Measurements from ENCODE around the gene PPP4R1. TPM values are rescaled to one million over a fixed set of nuclear protein-coding genes. Genes with fewer than 3 reads are reported as not detected.
"Not testable (repeated sequence)": the region's sequence is repeated elsewhere in the genome, so short reads cannot be mapped to it uniquely, and the experiment has no call there.

The PPP4R1 gene
- total RNA-seq, 1 donor from 2014 or later: 151 TPM

DNA sequence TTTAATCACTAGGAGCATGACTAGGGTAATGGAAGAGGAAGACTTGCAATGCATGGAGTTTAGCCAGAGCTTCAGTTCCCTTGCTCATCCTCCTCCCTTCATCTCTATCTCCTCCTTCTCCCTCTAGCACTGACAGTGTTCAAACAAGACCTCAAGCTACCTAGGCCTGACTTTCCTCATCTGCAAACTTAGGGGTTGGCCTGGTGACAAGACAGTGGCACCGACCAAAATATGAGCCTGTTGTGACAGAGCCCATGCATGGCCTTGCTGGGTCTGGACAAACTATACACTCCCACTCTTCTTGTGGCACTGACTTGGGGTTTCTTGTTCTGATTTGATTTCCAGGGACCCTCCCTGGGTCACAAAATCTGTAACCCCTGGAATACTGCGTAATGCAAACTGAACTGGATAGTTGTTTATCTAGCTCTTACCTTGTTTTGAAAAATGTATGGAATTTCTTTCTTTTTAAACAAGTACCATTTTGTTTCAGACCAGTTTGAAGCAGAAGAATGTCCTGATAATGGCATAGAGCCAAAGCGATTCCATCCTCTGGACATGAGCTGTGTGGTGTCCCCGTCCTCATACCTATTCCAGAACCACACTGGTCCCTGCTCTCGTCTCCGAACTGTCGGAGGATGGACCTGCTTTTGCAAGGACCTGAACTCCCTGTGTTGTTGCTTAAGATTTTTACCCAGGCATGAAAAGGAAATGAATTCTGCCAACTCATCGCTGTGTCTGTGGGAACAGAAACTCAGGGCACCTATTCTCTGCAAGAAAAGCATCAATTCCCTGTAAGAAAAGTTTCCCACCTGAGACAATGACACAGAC lies 33.4 kb upstream of the PPP4R1 start:
- Histone ChIP-seq H3K9ac (ENCODE audit: low read depth in 1 of 3, low read length in 3 of 3) (no peak overlapping the region), H3K36me3 (ENCODE audit: control insufficient read depth in 3 of 3, insufficient read depth in 3 of 3, low read length in 3 of 3) (no peaks in the 10 kb centered on the region), H3K4me3 (ENCODE audit: low read length in 3 of 3) (no peak overlapping the region), H3K27me3 (ENCODE audit: control insufficient read depth in 3 of 3, insufficient read depth in 3 of 3, low read length in 3 of 3) (no peaks in the 10 kb centered on the region), H3K27ac (ENCODE audit: low read depth, low read length) (no peak overlapping the region), H3K4me1 (ENCODE audit: control insufficient read depth in 3 of 3, insufficient read depth in 3 of 3, low read length in 3 of 3) (no peaks in the 10 kb centered on the region), H3K9me3 (ENCODE audit: control insufficient read depth in 3 of 3, low read length in 3 of 3) (no peaks in the 10 kb centered on the region)

DNA sequence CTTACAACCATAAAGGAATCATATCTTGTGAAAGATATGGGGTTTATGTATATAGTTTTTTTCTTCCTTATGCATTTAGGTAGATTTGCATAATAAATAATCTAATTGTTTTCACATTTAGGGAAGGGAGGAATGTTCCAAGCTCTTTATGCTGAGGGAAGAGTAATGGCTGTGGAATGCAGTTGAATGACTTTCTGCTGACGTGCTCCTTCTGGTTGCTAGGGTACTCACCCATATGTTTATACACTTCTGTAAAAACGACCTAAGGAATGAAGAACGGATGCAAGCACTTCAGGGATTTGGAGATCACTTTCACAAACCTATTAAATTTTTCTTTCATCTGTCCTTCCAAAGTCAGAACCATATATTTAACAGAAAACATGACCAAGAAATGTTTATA lies 29.2 kb upstream of the PPP4R1 start:
- Histone ChIP-seq H3K36me3 (ENCODE audit: control insufficient read depth in 3 of 3, insufficient read depth in 3 of 3, low read length in 3 of 3) (no peaks in the 10 kb centered on the region), H3K27me3 (ENCODE audit: control insufficient read depth in 3 of 3, insufficient read depth in 3 of 3, low read length in 3 of 3) (no peaks in the 10 kb centered on the region), H3K9ac (ENCODE audit: low read depth in 1 of 3, low read length in 3 of 3) (no peak overlapping the region), H3K27ac (ENCODE audit: low read depth, low read length) (no peak overlapping the region), H3K4me1 (ENCODE audit: control insufficient read depth in 3 of 3, insufficient read depth in 3 of 3, low read length in 3 of 3) (no peaks in the 10 kb centered on the region), H3K9me3 (ENCODE audit: control insufficient read depth in 3 of 3, low read length in 3 of 3) (no peaks in the 10 kb centered on the region), H3K4me3 (ENCODE audit: low read length in 3 of 3) (no peak overlapping the region)

DNA sequence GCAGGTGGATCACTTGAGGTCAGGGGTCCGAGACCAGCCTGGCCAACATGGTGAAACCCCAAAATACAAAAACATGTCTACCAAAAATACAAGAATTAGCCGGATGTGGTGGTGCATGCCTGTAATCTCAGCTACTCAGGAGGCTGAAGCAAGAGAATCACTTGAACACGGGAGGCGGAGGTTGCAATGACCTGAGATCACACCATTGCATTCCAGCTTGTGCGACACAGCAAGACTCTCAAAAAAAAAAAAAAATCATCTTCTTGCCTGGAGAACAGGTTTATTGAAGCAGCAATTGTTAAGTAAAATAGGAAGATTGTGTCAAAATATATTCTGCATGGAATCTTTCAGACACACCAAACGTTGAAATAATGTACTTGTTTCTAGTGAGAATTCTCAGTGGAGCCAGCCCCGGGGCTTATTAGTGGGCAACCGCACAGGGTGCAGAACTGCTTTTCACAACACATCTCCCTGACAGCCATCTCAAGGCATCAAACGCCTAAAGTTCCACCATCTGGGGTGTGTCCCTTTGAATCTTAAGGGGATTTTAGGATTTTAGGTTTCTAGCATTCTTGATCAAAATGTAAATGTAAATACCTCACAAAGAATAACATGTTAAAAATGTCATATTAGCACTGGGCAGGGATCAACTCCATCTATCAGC lies 28.6 kb upstream of the PPP4R1 start:
- Histone ChIP-seq H3K9ac (ENCODE audit: low read depth in 1 of 3, low read length in 3 of 3) (no peak overlapping the region), H3K9me3 (ENCODE audit: control insufficient read depth in 3 of 3, low read length in 3 of 3) (no peaks in the 10 kb centered on the region), H3K27me3 (ENCODE audit: control insufficient read depth in 3 of 3, insufficient read depth in 3 of 3, low read length in 3 of 3) (no peaks in the 10 kb centered on the region), H3K36me3 (ENCODE audit: control insufficient read depth in 3 of 3, insufficient read depth in 3 of 3, low read length in 3 of 3) (no peaks in the 10 kb centered on the region), H3K27ac (ENCODE audit: low read depth, low read length) (no peak overlapping the region), H3K4me3 (ENCODE audit: low read length in 3 of 3) (no peak overlapping the region), H3K4me1 (ENCODE audit: control insufficient read depth in 3 of 3, insufficient read depth in 3 of 3, low read length in 3 of 3) (no peaks in the 10 kb centered on the region)

DNA sequence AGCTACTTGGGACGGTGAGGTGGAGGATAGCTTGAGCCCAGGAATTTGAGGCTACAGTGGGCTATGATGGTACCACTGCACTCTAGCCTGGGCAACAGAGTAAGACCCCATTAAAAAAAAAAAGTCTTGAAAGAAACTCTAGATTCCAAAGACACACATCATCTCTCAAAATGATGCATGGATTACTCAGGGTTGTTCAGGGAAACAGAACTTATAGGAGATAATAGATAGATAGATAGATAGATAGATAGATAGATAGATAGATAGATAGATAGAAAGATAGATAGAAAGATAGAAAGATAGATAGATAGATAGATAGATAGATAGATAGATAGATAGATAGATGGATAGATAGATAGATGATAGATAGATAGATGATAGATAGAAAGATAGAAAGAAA lies 26.7 kb upstream of the PPP4R1 start:
- not testable (repeated sequence) for H3K36me3 ChIP-seq (ENCODE audit: control insufficient read depth in 3 of 3, insufficient read depth in 3 of 3, low read length in 3 of 3); H3K27ac ChIP-seq (ENCODE audit: low read depth, low read length); H3K4me3 ChIP-seq (ENCODE audit: low read length in 3 of 3)

DNA sequence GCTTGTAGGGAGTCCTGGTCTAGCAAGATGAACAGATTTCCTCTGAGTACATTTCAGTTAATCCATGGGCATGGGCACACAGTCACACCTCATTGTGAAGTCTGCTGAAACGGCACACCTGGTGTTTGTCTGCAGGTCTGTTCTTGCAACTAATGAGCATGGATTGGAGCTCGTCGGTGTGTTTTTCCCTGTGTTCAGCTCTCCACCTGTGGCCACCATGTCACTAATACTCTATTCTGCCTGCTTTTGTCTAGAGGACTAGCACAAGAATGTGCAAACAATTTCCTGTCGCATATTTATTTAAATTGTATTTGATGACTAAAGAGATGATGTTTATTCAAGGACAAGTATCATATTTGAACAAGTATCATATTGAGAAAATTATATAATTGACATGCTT lies 24.5 kb upstream of the PPP4R1 start:
- Histone ChIP-seq H3K4me3 (ENCODE audit: low read length in 3 of 3) (no peak overlapping the region), H3K4me1 (ENCODE audit: control insufficient read depth in 3 of 3, insufficient read depth in 3 of 3, low read length in 3 of 3) (no peaks in the 10 kb centered on the region), H3K27me3 (ENCODE audit: control insufficient read depth in 3 of 3, insufficient read depth in 3 of 3, low read length in 3 of 3) (no peaks in the 10 kb centered on the region)

More for the DNA sequence above, 26.7 kb upstream of the PPP4R1 start:
- not testable (repeated sequence) for H3K9me3 ChIP-seq (ENCODE audit: control insufficient read depth in 3 of 3, low read length in 3 of 3); H3K4me1 ChIP-seq (ENCODE audit: control insufficient read depth in 3 of 3, insufficient read depth in 3 of 3, low read length in 3 of 3); H3K9ac ChIP-seq (ENCODE audit: low read depth in 1 of 3, low read length in 3 of 3); H3K27me3 ChIP-seq (ENCODE audit: control insufficient read depth in 3 of 3, insufficient read depth in 3 of 3, low read length in 3 of 3)

DNA sequence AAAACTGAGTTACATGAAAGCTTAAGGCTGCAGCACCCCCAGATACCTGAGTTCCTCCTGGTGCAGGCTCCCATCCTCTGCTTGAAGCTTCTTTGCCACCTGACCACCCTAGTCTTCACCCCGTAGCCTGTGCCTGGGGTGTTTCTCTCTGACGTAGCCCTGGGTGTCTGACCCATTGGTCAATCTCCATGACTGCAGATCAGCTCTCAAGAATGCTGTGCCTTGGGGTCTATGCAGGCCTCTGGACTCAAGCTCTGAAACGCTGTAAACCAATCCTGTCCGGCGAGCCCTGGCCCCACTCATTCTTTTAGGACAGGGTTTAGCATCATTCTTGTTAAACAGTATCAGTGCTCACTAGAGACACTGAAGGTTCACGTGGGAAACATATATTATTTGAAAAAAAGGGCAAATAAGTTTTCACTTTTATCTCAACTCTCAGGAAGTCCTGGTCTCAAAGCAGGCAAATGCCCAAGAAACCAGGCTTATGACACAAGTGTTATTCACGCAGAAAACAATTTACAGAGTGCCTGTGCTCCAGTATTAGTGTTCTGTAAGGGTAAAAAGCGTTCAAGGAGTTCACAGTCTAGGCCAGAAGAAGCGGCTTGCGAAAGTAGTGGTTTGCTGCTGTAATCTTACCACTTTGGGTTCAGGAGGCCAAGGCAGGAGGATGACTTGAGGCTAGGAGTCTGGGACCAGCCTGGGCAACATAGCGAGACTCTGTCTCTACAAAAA lies 22.8 kb upstream of the PPP4R1 start:
- Histone ChIP-seq H3K27me3 (ENCODE audit: control insufficient read depth in 3 of 3, insufficient read depth in 3 of 3, low read length in 3 of 3) (no peaks in the 10 kb centered on the region), H3K9me3 (ENCODE audit: control insufficient read depth in 3 of 3, low read length in 3 of 3) (no peaks in the 10 kb centered on the region), H3K4me3 (ENCODE audit: low read length in 3 of 3) (no peak overlapping the region), H3K27ac (ENCODE audit: low read depth, low read length) (no peak overlapping the region), H3K36me3 (ENCODE audit: control insufficient read depth in 3 of 3, insufficient read depth in 3 of 3, low read length in 3 of 3) (no peaks in the 10 kb centered on the region), H3K9ac (ENCODE audit: low read depth in 1 of 3, low read length in 3 of 3) (no peak overlapping the region), H3K4me1 (ENCODE audit: control insufficient read depth in 3 of 3, insufficient read depth in 3 of 3, low read length in 3 of 3) (no peaks in the 10 kb centered on the region)

More for the DNA sequence above, 24.5 kb upstream of the PPP4R1 start:
- Histone ChIP-seq H3K9ac (ENCODE audit: low read depth in 1 of 3, low read length in 3 of 3) (no peak overlapping the region), H3K36me3 (ENCODE audit: control insufficient read depth in 3 of 3, insufficient read depth in 3 of 3, low read length in 3 of 3) (no peaks in the 10 kb centered on the region), H3K9me3 (ENCODE audit: control insufficient read depth in 3 of 3, low read length in 3 of 3) (no peaks in the 10 kb centered on the region), H3K27ac (ENCODE audit: low read depth, low read length) (no peak overlapping the region)

DNA sequence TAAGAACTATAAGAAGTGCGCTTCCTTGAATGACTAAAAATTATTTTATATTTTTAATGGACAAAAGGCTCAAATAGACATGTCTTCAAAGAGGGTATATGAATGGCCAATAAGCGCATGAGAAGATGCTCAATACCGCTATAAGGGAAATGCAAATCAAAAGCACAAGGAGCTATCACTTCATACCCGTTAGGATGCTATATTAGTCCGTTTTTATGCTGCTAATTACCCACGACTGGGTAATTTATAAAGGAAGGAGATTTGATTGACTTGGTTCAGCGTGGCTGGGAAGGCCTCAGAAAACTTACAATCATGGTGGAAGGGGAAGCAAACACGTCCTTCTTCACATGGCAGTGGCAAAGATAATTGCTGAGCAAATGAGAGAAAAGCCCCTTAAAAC lies 20.5 kb upstream of the PPP4R1 start:
- Histone ChIP-seq H3K27ac (ENCODE audit: low read depth, low read length) (no peak overlapping the region), H3K9ac (ENCODE audit: low read depth in 1 of 3, low read length in 3 of 3) (no peak overlapping the region), H3K27me3 (ENCODE audit: control insufficient read depth in 3 of 3, insufficient read depth in 3 of 3, low read length in 3 of 3) (no peaks in the 10 kb centered on the region), H3K4me3 (ENCODE audit: low read length in 3 of 3) (no peak overlapping the region), H3K4me1 (ENCODE audit: control insufficient read depth in 3 of 3, insufficient read depth in 3 of 3, low read length in 3 of 3) (no peaks in the 10 kb centered on the region), H3K9me3 (ENCODE audit: control insufficient read depth in 3 of 3, low read length in 3 of 3) (no peaks in the 10 kb centered on the region), H3K36me3 (ENCODE audit: control insufficient read depth in 3 of 3, insufficient read depth in 3 of 3, low read length in 3 of 3) (no peaks in the 10 kb centered on the region)

DNA sequence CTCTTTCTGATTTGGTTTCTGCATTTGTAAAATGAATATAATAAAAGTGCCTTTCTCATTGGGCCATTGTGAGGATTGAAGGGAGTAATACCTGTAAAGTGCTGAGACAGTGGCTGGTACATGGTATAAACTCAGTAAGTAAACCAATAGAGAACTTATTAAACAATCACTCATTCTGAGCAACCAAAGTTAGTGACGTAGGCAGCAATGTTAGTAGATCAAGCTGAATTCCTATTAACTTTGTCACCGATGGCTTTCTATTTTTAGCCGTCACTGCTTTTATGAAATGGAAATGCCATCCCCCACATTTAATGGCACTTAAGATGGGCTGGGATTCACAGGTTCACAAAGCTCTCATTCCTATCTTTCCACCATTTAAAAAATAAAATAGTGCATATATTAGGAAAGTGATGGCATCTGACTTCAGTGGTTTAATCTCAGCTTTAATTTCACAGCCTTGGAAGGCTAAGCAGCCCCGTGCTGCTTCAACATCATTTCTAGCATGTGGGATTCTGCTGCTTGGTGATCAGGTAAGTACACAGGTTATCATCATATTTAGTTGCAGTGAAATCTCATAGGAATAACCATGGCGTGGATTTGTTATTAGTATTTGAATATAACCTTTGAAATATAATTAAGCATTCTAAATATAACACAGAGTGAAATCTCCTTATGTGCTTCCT lies 17.6 kb upstream of the PPP4R1 start:
- H3K36me3 ChIP-seq (ENCODE audit: control insufficient read depth in 3 of 3, insufficient read depth in 3 of 3, low read length in 3 of 3): no peaks in the 10 kb centered on the region
- no peaks in the 10 kb centered on the region for H3K27me3 ChIP-seq (ENCODE audit: control insufficient read depth in 3 of 3, insufficient read depth in 3 of 3, low read length in 3 of 3)

DNA sequence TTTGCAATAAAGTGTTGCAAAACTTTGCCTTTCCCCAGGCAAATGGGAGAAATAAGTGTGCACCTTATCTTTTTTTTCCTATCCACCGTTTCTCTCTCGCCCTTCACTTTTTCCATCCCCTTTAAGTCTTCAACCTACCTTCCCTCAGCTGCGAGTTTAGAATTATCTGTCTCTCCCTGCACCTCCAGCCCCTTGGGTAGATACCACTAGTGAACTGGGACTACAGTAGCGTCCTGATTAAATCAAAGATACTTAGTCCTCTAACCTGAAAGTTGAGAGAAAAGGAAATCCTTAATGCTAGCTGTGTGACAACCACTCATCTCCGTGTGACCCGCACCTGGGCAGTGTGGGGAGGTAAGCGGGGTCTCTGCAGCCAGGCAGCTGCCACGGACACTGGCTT lies 16.1 kb upstream of the PPP4R1 start:
- no peaks in the 10 kb centered on the region for H3K4me1 ChIP-seq (ENCODE audit: control insufficient read depth in 3 of 3, insufficient read depth in 3 of 3, low read length in 3 of 3)
- no peaks in the 10 kb centered on the region for H3K9me3 ChIP-seq (ENCODE audit: control insufficient read depth in 3 of 3, low read length in 3 of 3)
- no peak overlapping the region for H3K27ac ChIP-seq (ENCODE audit: low read depth, low read length)
- no peak overlapping the region for H3K9ac ChIP-seq (ENCODE audit: low read depth in 1 of 3, low read length in 3 of 3)
- no peak overlapping the region for H3K4me3 ChIP-seq (ENCODE audit: low read length in 3 of 3)
- H3K36me3 ChIP-seq (ENCODE audit: control insufficient read depth in 3 of 3, insufficient read depth in 3 of 3, low read length in 3 of 3): no peaks in the 10 kb centered on the region
- H3K27me3 ChIP-seq (ENCODE audit: control insufficient read depth in 3 of 3, insufficient read depth in 3 of 3, low read length in 3 of 3): no peaks in the 10 kb centered on the region

More for the DNA sequence above, 17.6 kb upstream of the PPP4R1 start:
- no peaks in the 10 kb centered on the region for H3K9me3 ChIP-seq (ENCODE audit: control insufficient read depth in 3 of 3, low read length in 3 of 3)
- H3K4me1 ChIP-seq (ENCODE audit: control insufficient read depth in 3 of 3, insufficient read depth in 3 of 3, low read length in 3 of 3): no peaks in the 10 kb centered on the region
- H3K27ac ChIP-seq (ENCODE audit: low read depth, low read length): no peak overlapping the region
- H3K9ac ChIP-seq (ENCODE audit: low read depth in 1 of 3, low read length in 3 of 3): no peak overlapping the region
- no peak overlapping the region for H3K4me3 ChIP-seq (ENCODE audit: low read length in 3 of 3)

Measured in skeletal muscle tissue (tissue), 4 donors.